Activated naive CD4-positive, alpha-beta T cell treated with anti-CD3 and anti-CD28 coated beads for 36 hours (primary cell): ENCODE measurements around the gene SH3GLB2. TPM values are rescaled to one million over a fixed set of nuclear protein-coding genes. Genes with fewer than 3 reads are reported as not detected.
A peak's percentile ranks its signal among the peaks of the same experiment; 100 is the strongest.

Experiments used
- CTCF ChIA-PET: fragments of 350-600 bp; sonication (Branson Sonifier 250); formaldehyde crosslinking; loops from one replicate; lab custom pipeline; 2021; ENCODE audit warnings: antibody characterized with exemption; lab: Charles Lee
- DNase-seq: peaks from one replicate; pipeline ENCODE4 v3.0.0-alpha.2; 2020
- H3K27ac Mint-ChIP-seq: one replicate; pipeline ENCODE4 v1.8.0; 2021; ENCODE audit warnings: mild to moderate bottlenecking, mixed read lengths
- H3K27me3 Mint-ChIP-seq: one replicate; pipeline ENCODE4 v1.8.0; 2021; ENCODE audit warnings: low read depth, mixed read lengths
- H3K36me3 Mint-ChIP-seq: one replicate; pipeline ENCODE4 v1.8.0; 2021; ENCODE audit warnings: low read depth, mixed read lengths
- H3K4me1 Mint-ChIP-seq: one replicate; pipeline ENCODE4 v1.8.0; 2021; ENCODE audit warnings: low read depth, mixed read lengths
- H3K4me3 Mint-ChIP-seq: one replicate; pipeline ENCODE4 v1.8.0; 2021; ENCODE audit warnings: mild to moderate bottlenecking, moderate library complexity, mixed read lengths
- H3K9me3 Mint-ChIP-seq: one replicate; pipeline ENCODE4 v1.8.0; 2021; ENCODE audit warnings: mixed read lengths
- intact Hi-C: fragments of 100-400 bp; cut with micrococcal nuclease; formaldehyde crosslinking; loops from one replicate; pipeline ENCODE4 v1.15.1; 2023
- total RNA-seq, 2 experiments: library from RNA; stranded (reverse); gene quantifications; one replicate each; pipeline ENCODE4 v1.2.3, GENCODE V29; 2021

SH3GLB2 gene
- total RNA-seq, 2 experiments from 2014 or later: 38.0 to 38.2 TPM

DNA sequence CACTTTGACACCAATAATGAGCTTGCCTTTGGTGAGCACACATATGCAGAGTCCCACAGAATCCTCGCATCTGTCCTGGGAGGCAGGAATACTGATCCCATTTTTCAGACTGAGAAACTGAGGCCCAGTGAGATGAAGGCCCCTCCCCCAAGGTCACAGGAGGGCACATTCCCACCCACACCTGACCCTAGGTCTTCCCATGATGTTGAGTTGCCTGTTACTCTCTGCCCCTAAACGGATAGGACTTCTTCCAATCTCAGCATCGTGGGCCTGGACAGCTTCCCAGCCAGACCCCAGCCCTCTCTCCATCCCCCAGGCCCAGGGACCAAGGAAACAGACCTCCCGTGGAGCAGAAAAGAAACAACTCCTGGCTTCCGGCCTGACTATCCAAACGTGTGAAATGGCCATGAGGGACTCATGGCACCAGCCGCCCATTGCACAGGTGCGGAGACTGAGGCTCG lies 877 bp downstream of the SH3GLB2 start:
- CTCF ChIA-PET: interaction anchor here (0.8 kb wide), 1 partner anchor 115 kb away, joined by 3 read pairs; no protein-coding TSS in a partner anchor
- Mint-ChIP-seq H3K27me3 (no peaks in the 10 kb centered on the region), H3K4me1 (peaks cover 16% of the 10 kb centered on the region), H3K9me3 (no peaks in the 10 kb centered on the region), H3K27ac (no peak overlapping the region), H3K36me3 (no peaks in the 10 kb centered on the region), H3K4me3 (peak overlapping the region; percentile 84)
- no peak for DNase-seq
- intact Hi-C loops: loop anchor here (5.0 kb wide), 2 partner anchors 145 to 340 kb away; partner anchors contain the start of genes KYAT1, LRRC8A and SET

GRCh38 chr9:129026442-129027223 lies 1.5 kb downstream of the SH3GLB2 start:
- CTCF ChIA-PET: interaction anchor here (0.8 kb wide), 1 partner anchor 116 kb away, joined by 3 read pairs; no protein-coding TSS in a partner anchor
- Mint-ChIP-seq H3K36me3 (no peaks in the 10 kb centered on the region), H3K27me3 (no peaks in the 10 kb centered on the region), H3K4me1 (peaks cover 19% of the 10 kb centered on the region), H3K4me3 (peak overlapping the region; percentile 84), H3K9me3 (no peaks in the 10 kb centered on the region), H3K27ac (no peak overlapping the region)
- DNase-seq: no peak
- intact Hi-C loops: loop anchor here (5.0 kb wide), 2 partner anchors 144 to 339 kb away; partner anchors contain the start of genes KYAT1, LRRC8A and SET

- H3K4me3 Mint-ChIP-seq: no peak overlapping the region
- peaks cover 22% of the 10 kb centered on the region for H3K4me1 Mint-ChIP-seq
- CTCF ChIA-PET: no interaction called here
- H3K27ac Mint-ChIP-seq: no peak overlapping the region
- no peak for DNase-seq
- H3K27me3 Mint-ChIP-seq: no peaks in the 10 kb centered on the region
- intact Hi-C loops: no loop called here
- H3K36me3 Mint-ChIP-seq: peaks cover 4% of the 10 kb centered on the region
- no peaks in the 10 kb centered on the region for H3K9me3 Mint-ChIP-seq
Observed at GRCh38 chr9:129023908-129024233, 4.3 kb downstream of the SH3GLB2 start.

- Mint-ChIP-seq H3K9me3 (no peaks in the 10 kb centered on the region), H3K27me3 (no peaks in the 10 kb centered on the region), H3K27ac (no peak overlapping the region), H3K36me3 (peaks cover 5% of the 10 kb centered on the region), H3K4me3 (no peak overlapping the region), H3K4me1 (peaks cover 22% of the 10 kb centered on the region)
- CTCF ChIA-PET: no interaction called here
- intact Hi-C loops: no loop called here
- no peak for DNase-seq
Observed at GRCh38 chr9:129023036-129023907, 4.9 kb downstream of the SH3GLB2 start.

GRCh38 chr9:129022037-129022436 lies 6.1 kb downstream of the SH3GLB2 start:
- CTCF ChIA-PET: no interaction called here
- no peaks in the 10 kb centered on the region for H3K9me3 Mint-ChIP-seq
- peaks cover 16% of the 10 kb centered on the region for H3K4me1 Mint-ChIP-seq
- H3K4me3 Mint-ChIP-seq: no peak overlapping the region
- intact Hi-C loops: no loop called here
- H3K27me3 Mint-ChIP-seq: no peaks in the 10 kb centered on the region
- H3K36me3 Mint-ChIP-seq: peaks cover 5% of the 10 kb centered on the region
- no peak for DNase-seq
- peak overlapping the region; percentile 59 for H3K27ac Mint-ChIP-seq

DNA sequence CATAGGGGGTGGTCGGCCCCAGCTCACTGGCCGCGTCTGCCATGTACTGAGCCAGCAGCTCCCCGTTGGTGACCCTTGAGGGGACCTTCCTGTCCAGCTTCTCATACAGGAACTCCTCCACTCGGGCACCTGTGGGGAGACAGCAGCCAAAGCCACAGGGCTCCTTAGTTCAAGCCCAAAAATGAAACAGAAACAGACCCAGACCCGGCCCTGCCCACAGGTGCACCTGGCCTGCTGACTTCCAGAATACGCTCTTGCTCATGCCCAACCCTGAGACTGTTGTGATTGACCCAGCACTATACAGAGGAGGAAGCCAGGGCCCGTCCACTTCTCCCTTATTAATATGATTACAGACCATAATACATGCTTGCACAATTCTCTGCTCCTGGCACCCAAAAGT lies 7.0 kb downstream of the SH3GLB2 start:
- DNase-seq: no peak
- no peaks in the 10 kb centered on the region for H3K27me3 Mint-ChIP-seq
- CTCF ChIA-PET: no interaction called here
- no peak overlapping the region for H3K27ac Mint-ChIP-seq
- no peak overlapping the region for H3K4me3 Mint-ChIP-seq
- H3K9me3 Mint-ChIP-seq: no peaks in the 10 kb centered on the region
- peaks cover 5% of the 10 kb centered on the region for H3K36me3 Mint-ChIP-seq
- H3K4me1 Mint-ChIP-seq: peaks cover 14% of the 10 kb centered on the region
- intact Hi-C loops: no loop called here

DNA sequence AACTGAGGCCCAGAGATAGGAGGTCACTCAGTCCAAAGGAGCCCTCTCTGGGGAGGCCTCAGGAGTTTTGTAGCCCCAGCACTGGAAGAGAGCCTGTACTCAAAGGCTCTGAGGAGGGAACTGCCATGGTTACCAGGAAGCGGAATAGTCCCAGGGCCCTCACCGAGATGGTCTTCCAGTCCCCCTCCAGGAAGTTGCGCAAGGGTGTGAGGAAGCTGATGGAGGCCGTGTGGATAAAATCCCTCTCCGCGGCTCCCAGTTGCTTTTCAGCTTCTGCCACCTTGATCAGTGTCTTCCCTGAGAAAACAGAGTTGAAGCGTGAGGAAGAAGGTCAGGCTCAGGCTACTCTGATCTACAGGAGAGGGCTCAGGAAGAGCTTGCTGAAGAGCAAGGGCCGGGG lies 13.5 kb downstream of the SH3GLB2 start:
- intact Hi-C loops: no loop called here
- no peaks in the 10 kb centered on the region for H3K27me3 Mint-ChIP-seq
- no peak for DNase-seq
- H3K9me3 Mint-ChIP-seq: no peaks in the 10 kb centered on the region
- H3K4me1 Mint-ChIP-seq: no peaks in the 10 kb centered on the region
- CTCF ChIA-PET: no interaction called here
- no peak overlapping the region for H3K4me3 Mint-ChIP-seq
- no peak overlapping the region for H3K27ac Mint-ChIP-seq
- peaks cover 6% of the 10 kb centered on the region for H3K36me3 Mint-ChIP-seq

- CTCF ChIA-PET: no interaction called here
- no peaks in the 10 kb centered on the region for H3K27me3 Mint-ChIP-seq
- no peaks in the 10 kb centered on the region for H3K4me1 Mint-ChIP-seq
- H3K27ac Mint-ChIP-seq: no peak overlapping the region
- no peaks in the 10 kb centered on the region for H3K9me3 Mint-ChIP-seq
- peaks cover 6% of the 10 kb centered on the region for H3K36me3 Mint-ChIP-seq
- intact Hi-C loops: no loop called here
- no peak overlapping the region for H3K4me3 Mint-ChIP-seq
- DNase-seq: no peak
Observed at GRCh38 chr9:129014124-129014523, 14.0 kb downstream of the SH3GLB2 start.

- Mint-ChIP-seq H3K9me3 (no peaks in the 10 kb centered on the region), H3K27ac (no peak overlapping the region), H3K4me1 (no peaks in the 10 kb centered on the region), H3K4me3 (no peak overlapping the region), H3K36me3 (peaks cover 3% of the 10 kb centered on the region), H3K27me3 (no peaks in the 10 kb centered on the region)
- intact Hi-C loops: no loop called here
- CTCF ChIA-PET: no interaction called here
- no peak for DNase-seq
Observed at GRCh38 chr9:129013674-129014073, 14.5 kb downstream of the SH3GLB2 start.

DNA sequence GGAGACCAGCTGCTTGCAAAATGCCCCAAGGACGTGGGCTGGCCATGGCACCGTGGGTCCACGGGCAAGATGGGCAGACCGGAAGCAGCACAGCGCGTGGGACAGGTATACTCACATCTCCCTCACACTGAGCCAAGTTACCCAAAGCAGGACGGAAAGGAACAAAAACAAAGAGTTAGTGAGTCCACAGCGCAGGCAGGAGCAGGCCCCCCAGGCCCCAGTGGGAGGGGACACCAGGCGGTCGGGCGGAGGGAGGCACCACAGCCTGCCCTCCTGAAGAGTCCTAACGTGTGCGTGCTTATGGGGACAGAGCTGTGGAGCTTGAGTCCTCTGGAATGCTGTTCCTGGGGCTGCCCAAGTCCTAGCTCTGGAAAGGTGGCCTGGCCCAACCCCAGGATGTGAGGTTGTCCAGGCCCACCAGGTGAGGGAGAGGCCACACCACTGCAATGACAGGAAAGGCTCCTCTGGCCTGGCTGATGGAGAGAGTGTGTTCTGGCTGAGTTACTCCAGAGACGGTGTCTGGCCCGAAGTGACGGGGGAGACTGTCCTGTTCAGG lies 15.2 kb downstream of the SH3GLB2 start:
- no peaks in the 10 kb centered on the region for H3K9me3 Mint-ChIP-seq
- no peaks in the 10 kb centered on the region for H3K4me1 Mint-ChIP-seq
- no peak overlapping the region for H3K4me3 Mint-ChIP-seq
- intact Hi-C loops: no loop called here
- H3K36me3 Mint-ChIP-seq: peaks cover 3% of the 10 kb centered on the region
- H3K27me3 Mint-ChIP-seq: no peaks in the 10 kb centered on the region
- H3K27ac Mint-ChIP-seq: no peak overlapping the region
- CTCF ChIA-PET: no interaction called here
- no peak for DNase-seq

DNA sequence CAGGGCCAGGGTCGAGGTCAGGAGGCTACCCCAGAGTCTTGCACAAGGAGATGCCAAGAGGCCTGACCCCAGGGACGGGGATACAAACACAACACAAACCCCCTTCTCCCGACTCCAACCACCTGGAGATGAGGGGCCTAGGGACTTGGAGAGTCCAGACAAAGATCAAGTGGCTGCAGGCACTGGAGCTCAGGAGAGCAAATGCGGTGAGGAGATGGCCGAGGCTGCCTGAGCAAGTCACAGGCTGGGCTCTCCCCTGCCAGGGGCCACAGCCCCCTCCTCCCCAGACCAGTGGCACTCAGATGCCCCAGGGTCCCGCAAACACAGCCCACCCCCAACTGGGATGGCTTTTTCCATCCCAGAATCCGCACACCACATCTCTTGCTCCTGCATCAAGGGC lies 15.8 kb downstream of the SH3GLB2 start:
- H3K27me3 Mint-ChIP-seq: no peaks in the 10 kb centered on the region

GRCh38 chr9:129011761-129012181 lies 16.4 kb downstream of the SH3GLB2 start:
- Mint-ChIP-seq H3K4me3 (no peak overlapping the region), H3K4me1 (no peaks in the 10 kb centered on the region), H3K27ac (no peak overlapping the region), H3K9me3 (no peaks in the 10 kb centered on the region), H3K36me3 (peaks cover 6% of the 10 kb centered on the region), H3K27me3 (no peaks in the 10 kb centered on the region)
- intact Hi-C loops: no loop called here
- CTCF ChIA-PET: no interaction called here
- DNase-seq: no peak

More for the DNA sequence above, 15.8 kb downstream of the SH3GLB2 start:
- CTCF ChIA-PET: no interaction called here
- Mint-ChIP-seq H3K27ac (no peak overlapping the region), H3K4me1 (no peaks in the 10 kb centered on the region), H3K4me3 (no peak overlapping the region), H3K36me3 (peaks cover 6% of the 10 kb centered on the region), H3K9me3 (no peaks in the 10 kb centered on the region)
- intact Hi-C loops: no loop called here
- no peak for DNase-seq
